Measurements from ENCODE around the gene TMEM235.

GRCh38 chr17:78281249-78281845 lies 49.9 kb downstream of the TMEM235 start:
- no peak for TF ChIP-seq POLR2AphosphoS5 (IDR thresholded peaks at IDR 0.05)
- TF ChIP-seq POLR2A (IDR thresholded peaks at IDR 0.05) = no peak
- no peak for TF ChIP-seq CTCF (IDR thresholded peaks at IDR 0.05 in 8 of 11, conservative IDR thresholded peaks at IDR 0.05 in 3 of 11)
